Measurements from ENCODE around the gene KBTBD12.
"Not testable (repeated sequence)": the region's sequence is repeated elsewhere in the genome, so short reads cannot be mapped to it uniquely, and the experiment has no call there.

The KBTBD12 gene

DNA sequence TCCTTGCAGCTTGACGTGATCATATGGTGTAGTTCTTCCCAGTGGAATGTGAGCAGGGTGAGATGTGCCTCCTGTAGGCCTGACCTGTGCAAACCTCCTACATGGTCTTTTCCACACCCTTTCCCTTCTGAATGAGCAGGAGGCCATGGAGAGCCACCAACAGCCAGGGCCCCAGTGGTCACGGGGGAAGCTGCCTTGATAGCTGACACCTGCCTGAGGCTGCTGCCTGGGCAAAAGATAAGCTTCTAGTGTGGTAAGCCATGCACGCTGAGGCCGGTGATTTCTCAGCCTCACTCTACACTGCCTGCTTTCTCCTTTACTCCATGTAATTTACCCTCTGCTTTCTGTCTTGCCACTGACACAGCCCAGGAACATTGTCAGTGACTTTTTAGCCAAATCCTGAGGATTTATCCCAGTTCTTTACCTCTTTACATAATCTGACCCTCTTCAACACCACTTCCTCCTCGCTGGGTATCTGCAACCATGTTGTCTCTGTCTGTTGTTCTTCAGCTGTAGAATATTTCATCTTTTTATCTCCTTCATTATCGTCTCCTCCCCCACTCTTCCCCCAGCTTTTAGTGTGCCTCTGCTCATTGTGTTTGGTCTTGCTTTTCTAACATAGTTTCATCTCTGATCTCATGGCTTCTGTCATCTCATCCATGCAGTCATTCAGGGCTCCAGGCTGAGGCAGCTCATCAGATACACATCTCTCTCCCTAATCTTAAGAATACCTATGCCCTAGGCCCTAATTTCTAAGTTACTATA lies 11.2 kb upstream of the KBTBD12 start:
- DNase-seq (ENCODE audit: low spot score): no peak

DNA sequence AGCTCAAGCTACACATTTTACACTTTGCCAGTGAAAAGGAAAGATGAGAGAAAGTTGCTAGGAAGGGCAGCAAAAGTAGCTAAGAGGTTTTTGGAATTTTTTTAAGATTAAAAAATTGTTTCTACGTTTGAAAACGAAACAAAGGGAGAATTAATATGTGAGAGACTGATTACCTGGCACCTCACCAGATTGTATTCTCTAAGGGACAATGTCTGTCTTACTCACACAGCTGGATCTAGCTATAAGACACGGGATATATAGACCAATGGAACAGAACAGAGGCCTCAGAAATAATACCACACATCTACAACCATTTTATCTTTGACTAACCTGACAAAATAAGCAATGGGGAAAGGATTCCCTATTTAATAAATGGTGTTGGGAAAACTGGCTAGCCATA lies 9.5 kb upstream of the KBTBD12 start:
- no peak for DNase-seq (ENCODE audit: low spot score)

DNA sequence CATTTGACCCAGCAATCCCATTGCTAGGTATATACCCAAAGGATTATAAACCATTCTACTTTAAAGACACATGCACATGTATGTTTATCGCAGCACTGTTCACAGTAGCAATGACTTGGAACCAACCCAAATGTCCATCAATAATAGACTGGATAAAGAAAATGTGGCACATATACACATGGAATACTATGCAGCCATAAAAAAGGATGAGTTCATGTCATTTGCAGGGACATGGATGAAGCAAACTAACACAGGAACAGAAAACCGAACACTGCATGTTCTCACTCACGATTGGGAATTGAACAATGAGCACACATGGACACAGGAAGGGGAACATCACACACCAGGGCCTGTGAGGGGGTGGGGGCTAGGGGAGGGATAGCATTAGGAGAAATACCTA lies 8.4 kb upstream of the KBTBD12 start:
- not testable (repeated sequence) for DNase-seq (ENCODE audit: low spot score)

DNA sequence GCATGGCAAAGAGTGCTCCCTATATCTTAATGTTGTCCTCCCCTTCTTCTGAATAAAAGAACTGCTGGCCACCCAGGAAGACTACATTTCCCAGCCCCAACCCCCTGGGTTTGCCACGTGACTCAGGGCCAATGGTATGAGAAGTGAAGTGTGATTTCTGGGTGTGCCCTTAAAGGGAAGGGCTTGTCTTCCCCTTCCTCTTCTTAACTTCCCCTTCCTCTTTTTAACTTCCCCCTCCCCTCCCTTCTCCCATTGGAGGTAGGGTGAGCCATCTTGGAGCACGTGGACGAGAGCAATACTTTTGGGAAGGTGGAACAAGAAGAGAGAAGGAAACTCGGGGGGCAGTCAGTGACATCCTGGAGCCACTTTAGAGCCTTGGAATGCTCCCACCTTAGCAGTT lies 6.8 kb upstream of the KBTBD12 start:
- DNase-seq (ENCODE audit: low spot score): no peak

DNA sequence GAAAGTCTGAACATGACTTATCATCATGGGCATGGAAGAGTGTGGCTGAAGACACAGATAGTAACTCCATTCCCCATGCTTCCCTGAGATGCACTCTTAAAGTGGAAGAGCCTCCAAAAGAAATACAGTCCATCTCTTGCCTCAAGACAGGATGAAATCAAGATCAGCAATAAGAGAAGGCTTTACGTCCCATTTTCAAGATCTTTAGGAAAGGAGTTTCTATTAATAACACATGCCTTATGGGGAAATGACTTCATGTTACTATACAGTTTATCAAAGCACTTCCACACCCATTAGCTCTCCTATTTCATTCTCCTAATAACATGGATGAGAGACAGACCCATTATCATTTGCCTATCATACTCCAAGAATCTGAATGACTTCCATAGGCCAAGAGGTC lies 6.1 kb upstream of the KBTBD12 start:
- no peak for DNase-seq (ENCODE audit: low spot score)

DNA sequence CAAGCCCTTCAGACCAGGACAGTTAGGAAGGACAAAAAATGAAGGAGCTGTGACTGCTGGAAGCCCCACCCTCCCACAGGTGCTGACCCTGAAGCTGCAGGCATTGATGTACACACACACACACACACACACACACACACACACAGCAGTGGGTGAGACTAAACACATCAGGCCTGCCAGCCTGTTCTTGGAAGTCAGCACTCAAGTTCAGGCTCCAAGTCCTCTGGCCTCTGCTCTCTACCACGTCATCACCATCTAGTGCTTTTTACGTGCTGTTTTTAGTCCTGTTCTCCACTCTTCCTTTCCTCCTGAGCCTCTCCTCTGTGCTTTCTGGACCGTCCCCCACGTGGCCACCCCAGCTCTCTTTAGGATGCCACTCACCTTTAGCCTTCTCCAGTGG lies 5.4 kb upstream of the KBTBD12 start:
- no peak for DNase-seq (ENCODE audit: low spot score)

DNA sequence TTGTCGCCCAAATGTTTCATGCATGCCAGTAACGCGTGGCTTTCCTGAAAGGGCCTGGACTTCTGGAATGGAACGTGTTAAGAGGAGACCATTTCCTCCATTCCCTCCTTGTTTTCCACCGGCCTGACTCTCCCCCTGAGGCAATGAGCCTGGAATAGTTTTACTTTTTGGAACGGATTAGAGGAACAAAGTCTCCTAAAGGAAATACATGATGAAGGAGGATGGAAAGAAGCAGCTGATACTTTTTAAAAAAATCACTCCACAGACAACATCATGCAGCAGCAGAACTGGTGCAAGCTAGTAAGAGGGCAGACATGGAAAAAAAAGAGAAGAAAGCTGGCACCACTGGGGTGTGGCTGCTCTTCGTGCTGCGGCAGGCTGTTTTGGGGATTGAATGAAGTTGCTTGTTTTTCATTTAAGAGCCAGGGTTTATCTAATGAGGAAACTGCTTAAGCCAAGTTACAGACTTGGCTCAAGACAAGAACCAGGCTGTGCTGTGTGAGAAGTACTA lies 3.6 kb upstream of the KBTBD12 start:
- no peak for DNase-seq (ENCODE audit: low spot score)

DNA sequence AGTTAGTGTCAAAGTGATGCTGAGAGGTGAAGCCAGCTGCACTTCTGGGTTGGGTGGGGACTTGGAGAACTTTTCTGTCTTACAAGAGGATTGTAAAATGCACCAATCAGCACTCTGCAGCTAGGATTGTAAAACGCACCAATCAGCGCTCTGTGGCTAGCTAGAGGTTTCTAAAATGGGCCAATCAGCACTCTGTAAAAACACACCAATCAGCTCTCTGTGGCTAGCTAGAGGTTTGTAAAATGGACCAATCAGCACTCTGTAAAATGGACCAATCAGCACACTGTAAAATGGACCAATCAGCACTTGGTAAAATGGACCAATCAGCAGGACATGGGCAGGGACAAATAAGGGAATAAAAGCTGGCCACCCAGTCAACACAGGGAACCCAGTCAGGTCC lies 1.2 kb upstream of the KBTBD12 start:
- not testable (repeated sequence) for DNase-seq (ENCODE audit: low spot score)

DNA sequence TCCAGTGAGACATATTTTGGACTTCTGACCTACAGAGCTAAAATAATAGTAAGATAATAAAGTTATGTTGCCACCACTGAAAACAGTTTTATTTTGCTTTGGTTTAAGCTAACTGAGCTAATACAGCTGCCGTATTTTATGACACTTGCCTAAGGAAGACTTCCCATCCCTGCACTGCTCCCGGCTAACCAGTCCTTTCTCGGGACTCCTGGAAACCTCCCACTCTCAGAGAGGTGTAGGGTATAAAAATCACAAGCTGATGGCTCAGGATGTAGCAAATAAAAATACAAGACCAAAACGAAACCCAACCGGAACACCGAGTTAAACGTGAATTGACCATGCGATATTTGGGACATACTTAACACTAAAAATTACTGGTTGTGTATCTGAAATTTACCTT lies 448 bp upstream of the KBTBD12 start:
- no peak for DNase-seq (ENCODE audit: low spot score)

DNA sequence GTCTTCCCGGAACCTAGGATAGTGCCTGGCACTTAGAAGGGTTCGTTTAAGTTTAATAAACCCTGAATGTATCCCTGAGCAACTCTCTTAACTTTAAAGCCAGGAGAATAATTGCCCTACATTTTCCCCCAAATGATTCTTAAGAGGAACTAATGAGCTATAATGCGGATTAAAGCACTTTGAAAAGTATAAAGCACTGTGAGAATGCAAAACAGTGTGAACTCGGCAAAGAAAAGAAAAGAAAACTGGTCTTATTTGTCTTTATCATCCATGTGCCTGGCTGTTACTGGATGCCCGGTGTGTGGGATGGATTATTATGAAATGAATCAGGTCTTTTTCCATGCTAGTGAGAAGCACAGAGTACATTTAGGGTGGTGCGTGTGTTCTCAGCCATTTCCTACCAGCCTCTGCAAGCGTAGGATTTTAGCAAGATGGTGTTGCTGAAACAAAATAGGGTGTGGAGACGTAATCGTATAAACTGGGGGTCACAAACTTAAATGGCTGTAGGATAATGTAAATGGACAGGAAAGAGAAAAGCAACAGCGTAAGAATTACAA lies 983 bp downstream of the KBTBD12 start:
- DNase-seq (ENCODE audit: low spot score): no peak

DNA sequence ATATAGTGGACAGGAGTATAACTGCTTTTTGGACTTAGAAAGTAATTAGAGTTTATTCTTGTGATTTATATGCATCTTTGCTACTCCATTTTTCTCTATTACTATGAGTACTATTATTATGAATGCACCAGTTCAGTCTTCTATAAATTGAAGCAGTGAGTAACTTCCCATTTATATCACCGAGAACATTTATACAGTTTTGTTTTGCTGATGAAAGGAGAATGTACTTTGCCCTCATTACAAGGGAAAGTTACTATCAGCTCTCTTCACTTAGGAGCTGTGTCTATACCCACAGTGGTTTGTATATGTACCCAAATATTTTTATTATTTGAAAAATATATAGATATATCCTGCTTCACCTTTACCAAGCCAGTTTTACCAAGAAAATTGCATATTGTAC lies 5.7 kb downstream of the KBTBD12 start:
- DNase-seq (ENCODE audit: low spot score): no peak

DNA sequence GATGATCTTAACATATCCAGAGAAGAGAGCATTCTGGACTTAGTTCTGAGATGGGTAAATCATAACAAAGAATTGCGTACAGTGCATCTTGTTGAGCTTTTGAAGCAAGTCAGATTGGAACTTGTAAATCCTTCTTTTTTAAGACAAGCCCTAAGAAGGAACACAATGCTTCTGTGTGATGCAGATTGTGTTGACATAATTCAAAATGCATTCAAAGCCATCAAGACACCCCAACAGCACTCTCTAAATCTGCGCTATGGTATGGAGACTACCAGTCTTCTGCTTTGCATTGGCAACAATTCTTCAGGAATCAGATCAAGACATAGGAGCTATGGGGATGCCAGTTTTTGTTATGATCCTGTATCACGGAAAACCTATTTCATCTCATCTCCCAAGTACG lies 8.6 kb downstream of the KBTBD12 start:
- DNase-seq (ENCODE audit: low spot score): no peak

DNA sequence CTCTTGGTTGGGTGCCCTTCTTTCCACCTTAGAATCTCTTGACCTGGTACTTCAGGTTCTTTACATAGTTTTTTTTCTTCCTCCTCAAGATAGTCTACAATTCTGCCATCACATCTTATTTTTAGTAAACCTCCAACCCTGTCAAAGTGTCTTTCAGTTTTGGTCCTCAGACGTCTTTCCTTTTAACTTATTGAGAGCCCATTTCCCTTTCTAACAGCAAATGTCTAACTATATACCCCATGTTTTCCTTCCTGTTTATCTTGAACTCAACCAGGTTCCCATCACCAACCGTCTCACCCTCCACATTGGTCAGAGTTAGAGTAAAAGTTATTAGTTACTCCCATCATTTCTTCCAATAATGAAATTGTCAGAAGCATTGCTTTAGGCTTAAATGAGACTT lies 10.4 kb downstream of the KBTBD12 start:
- no peak for DNase-seq (ENCODE audit: low spot score)

DNA sequence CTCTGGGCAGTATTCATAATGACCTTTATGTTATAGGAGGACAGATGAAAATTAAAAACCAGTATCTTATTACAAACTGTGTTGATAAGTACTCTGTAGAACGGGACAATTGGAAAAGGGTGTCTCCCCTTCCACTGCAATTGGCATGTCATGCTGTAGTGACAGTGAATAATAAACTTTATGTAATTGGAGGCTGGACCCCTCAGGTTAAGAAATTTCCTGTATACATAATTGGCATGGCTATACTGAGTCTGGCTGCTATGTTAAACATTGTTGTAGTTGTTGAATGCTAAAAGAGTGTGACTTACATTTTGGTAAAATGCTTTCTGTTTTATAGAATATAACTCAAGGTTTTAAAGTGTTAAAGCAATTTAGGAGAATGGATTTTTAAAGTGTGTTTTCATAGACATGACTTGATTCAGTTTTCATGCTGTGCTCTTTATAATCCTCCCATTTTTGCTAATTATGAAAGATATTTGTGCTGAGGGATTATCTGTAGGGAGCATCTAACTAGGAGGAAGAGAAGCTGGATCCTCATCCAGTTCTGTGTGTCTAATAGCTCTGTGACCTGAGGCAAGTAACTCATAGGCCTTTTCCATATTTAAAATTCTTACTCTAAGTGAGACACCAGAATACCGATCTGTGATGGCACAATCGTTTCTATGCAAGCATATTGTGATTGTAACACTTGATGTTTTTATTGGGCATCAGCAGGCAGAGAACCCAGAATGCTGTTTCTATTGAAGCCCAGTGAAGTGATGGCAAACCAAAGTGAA lies 13.0 kb downstream of the KBTBD12 start:
- DNase-seq (ENCODE audit: low spot score): no peak

DNA sequence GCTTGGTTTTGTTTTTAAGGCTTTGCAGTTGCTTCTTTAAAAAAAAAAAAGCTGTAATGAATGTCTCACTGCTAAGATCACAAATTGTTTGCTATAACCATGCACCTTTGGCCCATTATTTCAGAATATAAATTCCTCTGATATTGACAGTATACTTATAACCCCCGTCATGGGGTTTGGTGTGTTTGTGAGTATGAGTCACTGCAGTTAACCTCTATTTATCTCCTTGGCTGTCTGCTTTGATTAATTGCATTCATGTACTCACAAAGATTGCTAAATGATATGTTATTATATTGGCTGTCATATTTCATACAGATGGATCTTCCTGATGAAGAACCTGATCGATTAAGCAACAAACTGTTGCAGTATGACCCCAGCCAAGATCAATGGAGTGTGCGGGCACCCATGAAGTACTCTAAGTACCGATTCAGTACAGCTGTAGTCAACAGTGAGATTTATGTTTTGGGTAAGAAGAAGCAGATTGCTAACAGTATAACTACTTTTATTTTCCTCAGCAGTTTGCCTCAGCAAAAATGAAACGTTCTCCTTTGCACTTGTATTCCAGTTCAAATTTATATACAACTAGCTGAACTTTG lies 14.9 kb downstream of the KBTBD12 start:
- DNase-seq (ENCODE audit: low spot score): peak; percentile 20

DNA sequence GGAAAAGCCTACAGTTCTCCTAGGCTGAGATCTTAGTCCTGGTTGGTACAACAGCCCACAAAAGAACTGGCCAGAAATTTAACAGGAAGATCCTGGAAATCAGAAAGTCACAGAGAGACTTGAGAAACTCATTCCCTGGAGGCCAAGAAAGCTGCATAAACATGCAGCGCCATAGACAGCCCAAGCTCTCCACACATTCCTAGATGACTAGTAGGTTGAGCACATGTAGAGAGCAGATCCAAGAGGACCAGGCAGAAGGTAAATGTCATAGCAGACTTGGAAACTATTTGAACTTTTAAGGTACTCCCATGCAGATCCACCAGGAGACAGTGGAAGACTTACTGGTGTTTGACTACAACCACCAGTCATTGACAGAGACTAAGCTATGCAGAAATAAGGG lies 18.4 kb downstream of the KBTBD12 start:
- no peak for DNase-seq (ENCODE audit: low spot score)

DNA sequence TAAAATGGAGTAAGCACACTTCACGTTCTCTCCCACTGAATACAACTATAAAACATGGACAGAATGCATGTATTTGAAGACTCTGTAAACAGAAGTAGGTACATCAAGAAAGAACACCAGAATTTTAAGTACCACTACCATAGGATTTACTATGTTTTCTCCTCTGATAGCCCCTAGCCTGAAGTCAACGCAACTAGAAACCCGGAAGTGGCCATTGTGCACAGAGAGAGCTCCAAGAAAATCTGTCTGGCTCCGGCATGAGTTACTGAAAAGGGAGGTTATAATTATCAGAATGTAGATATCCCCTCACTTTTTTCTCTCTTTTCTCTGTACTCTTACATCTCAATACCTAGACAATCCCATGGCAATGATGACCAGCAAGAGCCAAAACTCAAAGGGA lies 23.8 kb downstream of the KBTBD12 start:
- no peak for DNase-seq (ENCODE audit: low spot score)

DNA sequence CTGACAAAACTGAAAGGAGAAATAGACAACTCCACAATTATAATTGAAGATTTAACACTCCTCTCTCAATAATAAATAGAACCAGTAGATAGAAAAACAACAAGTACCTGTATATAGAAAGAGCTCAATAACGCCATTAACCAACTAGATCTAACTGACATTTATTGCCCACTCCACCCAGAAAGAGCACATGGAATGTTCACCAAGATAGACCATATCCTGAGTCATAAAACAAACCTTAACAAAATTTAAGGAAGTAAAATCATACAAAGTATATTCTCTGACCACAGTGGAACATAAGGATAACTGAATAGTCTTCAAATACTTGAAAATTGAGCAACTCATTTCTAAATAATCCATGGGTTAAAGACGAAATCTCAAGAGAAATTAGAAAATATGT lies 25.1 kb downstream of the KBTBD12 start:
- no peak for DNase-seq (ENCODE audit: low spot score)

DNA sequence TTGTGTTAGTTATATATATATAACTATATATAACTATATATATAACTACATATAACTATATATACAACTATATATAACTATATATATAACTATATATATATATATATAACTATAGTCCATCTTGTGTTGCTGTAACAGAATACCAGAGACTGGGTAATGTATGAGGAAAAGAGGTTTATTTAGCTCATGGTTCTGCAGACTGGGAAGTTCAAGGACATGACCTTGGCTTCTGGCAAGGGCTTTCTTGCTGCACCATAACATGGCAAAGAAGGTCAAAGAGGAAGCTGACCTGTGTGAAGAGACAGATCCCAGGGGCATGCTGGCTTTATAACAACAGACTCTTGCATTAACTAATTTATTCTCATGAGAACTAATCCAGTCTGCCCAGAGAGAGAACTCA lies 27.6 kb downstream of the KBTBD12 start:
- DNase-seq (ENCODE audit: low spot score): no peak

DNA sequence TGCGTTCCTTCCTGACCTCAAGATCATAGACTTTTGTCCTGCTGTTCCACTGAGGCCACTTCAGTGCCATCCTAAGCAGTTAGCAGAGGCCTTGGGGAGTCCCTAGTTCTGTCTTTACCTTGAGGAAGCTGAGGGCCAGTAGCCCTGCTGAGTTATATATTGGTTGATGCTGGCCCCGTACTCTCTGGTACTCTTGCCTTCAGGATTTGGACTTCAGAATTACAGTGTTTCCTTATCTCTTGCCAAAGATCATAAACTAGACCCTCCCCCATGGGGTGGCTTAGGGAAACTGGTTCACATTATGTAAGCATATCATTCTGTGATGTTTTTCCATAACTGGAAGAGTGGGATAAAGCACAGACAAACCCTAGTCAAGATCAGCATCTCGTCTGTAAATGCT lies 33.2 kb downstream of the KBTBD12 start:
- no peak for DNase-seq (ENCODE audit: low spot score)

DNA sequence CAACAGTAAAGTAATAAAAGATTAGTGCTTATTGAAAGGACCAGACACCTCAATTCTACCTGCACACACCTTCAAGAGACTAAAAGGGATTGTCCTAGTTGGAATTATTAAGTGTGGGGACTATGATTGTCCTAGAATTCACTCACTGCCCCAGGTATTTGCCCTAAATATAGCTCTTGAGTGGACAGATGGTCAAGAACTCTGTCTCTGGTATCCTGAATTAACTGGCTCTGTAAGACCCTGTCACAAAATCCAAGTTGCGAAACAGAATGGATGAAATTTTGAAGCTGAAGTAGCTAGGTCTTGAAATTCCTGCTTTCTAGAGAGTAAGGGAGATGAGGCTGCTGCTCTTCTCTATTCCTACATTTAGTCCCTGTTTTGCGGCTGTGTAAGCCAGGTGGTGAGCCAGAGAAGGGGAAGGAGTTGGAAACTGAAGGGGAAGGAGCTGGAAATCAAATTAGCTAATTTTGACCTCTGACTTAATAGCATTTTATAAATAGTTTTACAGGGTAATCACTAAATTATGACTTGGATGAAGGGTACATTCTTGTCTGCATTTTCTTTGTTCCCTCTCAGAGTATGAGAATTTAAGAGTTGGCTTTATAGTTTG lies 34.5 kb downstream of the KBTBD12 start:
- no peak for DNase-seq (ENCODE audit: low spot score)

DNA sequence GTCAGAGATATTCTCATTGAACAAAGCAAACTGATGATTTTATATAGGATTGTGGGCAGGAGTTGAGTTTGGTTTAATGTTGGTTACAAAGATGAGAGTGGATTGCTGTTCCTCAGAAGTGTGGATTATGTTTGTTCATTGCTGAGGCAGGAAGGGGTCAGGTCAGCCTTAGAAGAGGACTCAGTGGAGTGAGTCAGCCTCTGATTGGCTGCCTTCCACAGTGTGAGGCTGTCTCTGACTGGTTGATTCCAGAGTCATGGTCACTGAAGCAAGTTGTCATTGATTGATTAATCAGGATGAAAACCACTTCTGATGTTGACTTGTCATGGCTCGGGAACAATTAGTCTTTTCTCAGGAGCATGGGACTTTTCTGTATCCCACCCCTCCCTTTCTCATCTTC lies 36.2 kb downstream of the KBTBD12 start:
- DNase-seq (ENCODE audit: low spot score): no peak
